NCI-H2196 (cell line): ENCODE results near the gene TIAM2.
"Not testable (repeated sequence)": the region's sequence is repeated elsewhere in the genome, so short reads cannot be mapped to it uniquely, and the experiment has no call there.

Experiments
- DNase-seq: peaks from one replicate; lab custom pipeline; 2025; ENCODE audit not compliant: unreplicated experiment; lab: John Stamatoyannopoulos, UW

Gene TIAM2

DNA sequence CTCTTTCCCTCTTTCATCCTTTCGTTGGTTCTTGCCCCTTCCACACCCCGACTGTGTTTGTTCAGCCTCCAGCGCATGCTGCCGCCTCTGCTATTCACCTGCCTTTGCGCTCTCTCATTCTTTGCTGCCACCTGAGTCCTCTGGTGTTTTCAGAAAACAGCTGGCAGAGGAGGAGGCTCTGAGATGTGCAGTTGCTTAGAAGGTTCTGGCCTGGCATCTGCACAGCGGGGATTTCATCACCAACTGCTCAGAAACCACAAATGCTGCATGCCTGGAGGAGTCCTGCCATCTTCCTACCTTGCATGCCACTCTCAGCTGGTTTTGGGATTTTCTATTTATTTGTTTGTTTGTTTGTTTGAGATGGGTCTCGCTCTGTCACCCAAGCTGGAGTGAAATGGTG, 229.5 kb downstream of the TIAM2 start:
- DNase-seq: no peak

- DNase-seq: no peak
Observed at GRCh38 chr6:155227046-155227445, 231.9 kb downstream of the TIAM2 start.

GRCh38 chr6:155228546-155229166, 233.5 kb downstream of the TIAM2 start:
- no peak for DNase-seq

- DNase-seq: not testable (repeated sequence)
Observed at GRCh38 chr6:155230975-155231374, 235.9 kb downstream of the TIAM2 start.

DNA sequence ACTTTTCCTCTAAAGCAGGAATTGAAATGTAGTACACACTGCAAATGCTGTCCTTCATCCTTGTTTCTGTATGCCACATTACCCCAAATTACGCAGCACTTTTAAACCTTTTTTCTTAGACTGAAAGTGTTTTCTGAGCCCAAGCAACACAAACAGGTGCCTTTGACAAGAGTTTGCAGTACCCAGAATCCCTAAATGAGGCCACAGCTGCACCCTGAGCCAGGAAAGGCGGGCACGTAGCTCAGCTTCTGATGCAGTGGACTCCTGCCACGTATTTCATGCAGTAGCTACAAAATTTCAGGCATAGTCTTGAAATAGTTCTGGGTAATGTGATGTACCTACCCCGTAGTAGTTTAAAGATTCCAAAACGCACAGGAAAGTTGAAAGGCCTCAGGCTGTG, 237.7 kb downstream of the TIAM2 start:
- no peak for DNase-seq

- DNase-seq: no peak
Observed at GRCh38 chr6:155234167-155234566, 239.1 kb downstream of the TIAM2 start.

DNA sequence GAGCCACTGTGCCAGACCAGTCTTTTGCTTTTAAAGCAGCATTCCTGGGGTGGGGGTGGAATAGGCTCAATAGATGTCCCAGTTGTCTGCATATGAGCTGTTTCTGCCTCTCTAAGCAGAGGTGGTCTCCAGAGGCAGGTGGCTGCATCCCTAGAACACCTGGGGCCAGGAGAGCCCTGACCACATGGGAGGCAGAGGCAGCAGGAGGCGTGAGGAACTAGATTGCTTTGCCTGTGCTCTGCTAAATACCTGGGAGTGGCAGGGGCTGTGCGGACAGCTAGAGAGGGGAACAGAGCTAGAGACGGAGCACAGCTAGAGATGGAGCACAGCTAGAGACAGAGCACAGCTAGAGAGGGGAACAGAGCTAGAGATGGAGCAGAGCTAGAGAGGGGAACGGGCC, 239.6 kb downstream of the TIAM2 start:
- no peak for DNase-seq

GRCh38 chr6:155235087-155235486, 240.0 kb downstream of the TIAM2 start:
- DNase-seq: no peak

DNA sequence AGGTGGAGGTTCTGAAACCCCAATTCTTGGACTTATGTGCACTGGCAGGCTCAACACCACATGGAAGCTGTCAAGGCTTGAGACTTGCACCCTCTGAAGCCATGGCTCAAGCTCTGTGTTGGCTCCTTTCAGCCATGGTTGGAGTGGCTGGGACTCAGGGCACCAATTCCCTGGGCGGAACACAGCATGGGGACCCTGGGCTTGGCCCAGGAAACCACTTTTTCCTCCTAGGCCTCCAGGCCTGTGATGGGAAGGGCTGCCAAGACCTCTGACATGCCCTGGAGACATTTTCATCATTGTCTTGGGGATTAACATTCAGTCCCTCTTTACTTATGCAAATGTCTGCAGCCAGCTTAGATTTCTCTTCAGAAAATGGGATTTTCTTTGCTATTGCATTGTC, 242.5 kb downstream of the TIAM2 start:
- DNase-seq: no peak

- DNase-seq: no peak
Observed at GRCh38 chr6:155240905-155241600, 245.9 kb downstream of the TIAM2 start.

DNA sequence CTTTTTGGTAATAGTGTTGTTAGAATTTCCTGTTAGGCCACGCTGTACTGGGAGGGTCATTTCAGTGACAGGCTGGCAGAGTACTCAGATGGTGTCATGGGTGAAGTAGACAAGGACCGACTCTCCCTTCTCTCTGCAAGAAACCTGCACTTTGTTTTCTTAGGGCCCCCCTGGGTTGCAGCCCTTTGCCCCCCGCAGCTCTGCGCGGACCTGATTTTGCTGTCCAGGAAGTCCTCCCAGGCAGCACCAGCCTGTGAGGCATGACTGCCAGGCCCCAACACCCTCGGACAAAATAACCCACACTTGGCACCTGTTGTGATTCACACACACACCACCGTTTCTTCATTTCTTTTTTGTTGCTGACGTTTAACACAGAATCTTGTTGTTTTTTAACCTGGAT, 246.9 kb downstream of the TIAM2 start:
- no peak for DNase-seq

DNA sequence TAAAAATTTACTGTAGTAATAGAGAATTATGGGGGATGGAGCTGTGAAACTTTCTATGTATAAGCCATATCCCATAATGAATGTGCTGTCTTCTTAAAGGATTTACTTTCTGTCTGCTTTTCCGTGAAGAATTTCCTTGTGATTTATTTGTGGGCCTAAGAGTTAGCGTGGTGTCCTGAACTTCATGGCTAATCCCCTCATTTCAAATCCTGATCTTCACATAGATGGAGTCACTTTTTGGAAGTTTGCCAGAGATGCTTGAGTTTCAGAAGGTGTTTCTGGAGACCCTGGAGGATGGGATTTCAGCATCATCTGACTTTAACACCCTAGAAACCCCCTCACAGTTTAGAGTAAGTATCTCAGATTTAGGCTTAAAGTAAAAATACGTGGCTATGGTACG, 249.3 kb downstream of the TIAM2 start:
- no peak for DNase-seq

- DNase-seq: no peak
Observed at GRCh38 chr6:155245193-155245592, 250.1 kb downstream of the TIAM2 start.

- DNase-seq: no peak
Observed at GRCh38 chr6:155245831-155246230, 250.7 kb downstream of the TIAM2 start.

DNA sequence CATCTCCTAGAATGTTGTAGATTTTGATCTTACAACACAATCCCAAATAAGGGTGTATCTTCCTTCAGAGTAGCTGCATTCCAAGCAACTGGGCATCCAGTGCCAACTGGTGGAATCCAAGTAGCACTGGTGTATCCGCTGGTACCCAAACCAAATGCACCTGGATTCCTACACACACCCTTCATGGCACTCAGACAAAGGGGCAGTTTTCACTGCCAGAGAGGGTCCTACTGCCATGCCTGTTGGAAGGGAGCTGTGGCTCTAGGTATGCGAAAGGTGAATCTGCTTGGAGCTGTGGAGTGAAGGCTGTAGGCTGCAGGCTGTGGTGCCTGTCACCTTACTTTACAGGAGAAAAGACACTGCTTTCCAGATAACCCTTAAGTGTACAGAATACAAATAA, 251.7 kb downstream of the TIAM2 start:
- DNase-seq: no peak

GRCh38 chr6:155247618-155248007, 252.5 kb downstream of the TIAM2 start:
- no peak for DNase-seq

- DNase-seq: no peak
Observed at GRCh38 chr6:155248008-155249001, 253.2 kb downstream of the TIAM2 start.

GRCh38 chr6:155250701-155251381, 255.7 kb downstream of the TIAM2 start:
- no peak for DNase-seq

- no peak for DNase-seq
Observed at GRCh38 chr6:155252581-155252980, 257.5 kb downstream of the TIAM2 start.

GRCh38 chr6:155253337-155253736, 258.2 kb downstream of the TIAM2 start:
- DNase-seq: no peak

GRCh38 chr6:155254139-155254538, 259.0 kb downstream of the TIAM2 start:
- no peak for DNase-seq
